ENCODE measurements around the gene CACNG1. TPM values are rescaled to one million over a fixed set of nuclear protein-coding genes. Genes with fewer than 3 reads are reported as not detected.

CACNG1 gene
- total RNA-seq, 1 experiment from 2014 or later: not detected

GRCh38 chr17:67054608-67055007, 10.3 kb downstream of the CACNG1 start:
- Histone ChIP-seq H2BK5ac (ENCODE audit: insufficient read length, low read length) (no peak overlapping the region), H2BK15ac (ENCODE audit: low read depth, low read length) (no peak overlapping the region), H3K9ac (ENCODE audit: extremely low read depth, insufficient read length, low read length) (no peak overlapping the region), H3K56ac (ENCODE audit: insufficient read length, low read depth, low read length) (no peak overlapping the region), H2BK120ac (ENCODE audit: low read depth, low read length, poor library complexity, severe bottlenecking) (no peak overlapping the region), H4K8ac (replicated peaks; ENCODE audit: insufficient read length, low read depth, low read length) (no peak overlapping the region), H3K4me1 (ENCODE audit: insufficient read depth, low read length) (no peaks in the 10 kb centered on the region), H3T11ph (ENCODE audit: low read length) (no peak overlapping the region), H3K14ac (ENCODE audit: insufficient read depth, low read length) (no peak overlapping the region), H3K9me3 (ENCODE audit: control insufficient read depth, low read depth, low read length) (no peaks in the 10 kb centered on the region), H4K91ac (ENCODE audit: insufficient read length, low read depth, low read length) (no peak overlapping the region), H4K5ac (ENCODE audit: insufficient read length, low read depth, low read length) (no peak overlapping the region), H2AFZ (ENCODE audit: low read length) (no peak overlapping the region), H3K23ac (ENCODE audit: insufficient read length, low read depth, low read length) (no peak overlapping the region), H2BK20ac (ENCODE audit: low read depth, low read length, poor library complexity, severe bottlenecking) (no peak overlapping the region), H3K4me2 (ENCODE audit: insufficient read depth, insufficient read length, low read length) (no peak overlapping the region), H2AK5ac (ENCODE audit: insufficient read length, low read length) (no peak overlapping the region), H3K27ac (ENCODE audit: insufficient read length, low read depth, low read length) (no peak overlapping the region), H3K79me2 (ENCODE audit: insufficient read depth, low read length) (no peaks in the 10 kb centered on the region), H3K18ac (ENCODE audit: insufficient read length, low read depth, low read length) (no peak overlapping the region), H3K23me2 (ENCODE audit: insufficient read length, low read depth, low read length, poor library complexity, severe bottlenecking) (no peaks in the 10 kb centered on the region), H2BK12ac (ENCODE audit: insufficient read length, low read depth, low read length) (no peak overlapping the region), H3K79me1 (ENCODE audit: insufficient read depth, low read depth, low read length, poor library complexity, severe bottlenecking) (no peaks in the 10 kb centered on the region), H3K27me3 (ENCODE audit: insufficient read depth, low read length) (no peaks in the 10 kb centered on the region), H4K20me1 (ENCODE audit: control insufficient read depth, insufficient read depth, insufficient read length) (no peaks in the 10 kb centered on the region), H3K4ac (ENCODE audit: low read depth, low read length) (no peak overlapping the region)
- Mint-ChIP-seq H3K4me1 (peaks cover 0 to 3% of the 10 kb centered on the region in 2 experiments; a peak in 2 of 4 replicates), H3K36me3 (ENCODE audit: insufficient read depth in 1 of 3, low read depth in 3 of 3) (no peaks in the 10 kb centered on the region), H3K27ac (no peak overlapping the region), H3K27me3 (ENCODE audit: low read depth) (peaks cover 1% of the 10 kb centered on the region; the same call in 1 of the 2 replicates), H3K9me3 (peaks cover 0 to under 1% of the 10 kb centered on the region in 2 experiments; a peak in 1 of 5 replicates), H3K4me3 (no peak overlapping the region)
- no CpG with 5 or more reads among the region's 5 CpGs for WGBS (ENCODE audit: extremely low coverage, insufficient read length, low lambda C conversion rate)
- no peak for DNase-seq
- TF ChIP-seq CTCF (conservative IDR thresholded peaks at IDR 0.05): no peak

Data from H9 (cell line).